ENCODE measurements around the gene SORBS2.

- no peak for TF ChIP-seq CTCF (IDR thresholded peaks at IDR 0.05)
- no peak for TF ChIP-seq EZH2 (IDR thresholded peaks at IDR 0.05; ENCODE audit: borderline replicate concordance, insufficient read depth, low read depth, low read length, poor library complexity, severe bottlenecking)
Observed at GRCh38 chr4:185672151-185672550, 139.8 kb downstream of the SORBS2 start.
